H1 (cell line): Measurements from ENCODE around the gene LPP. TPM values are rescaled to one million over a fixed set of nuclear protein-coding genes. Genes with fewer than 3 reads are reported as not detected.

Source experiments
- CTCF ChIA-PET: fragments of 300-600 bp; sonication (Branson Sonifier 250); formaldehyde crosslinking; loops from one replicate; lab custom pipeline; 2021; ENCODE audit not compliant: partially characterized antibody; lab: Charles Lee
- POLR2A ChIA-PET: fragments of 300-600 bp; sonication (Branson Sonifier 250); formaldehyde crosslinking; loops from one replicate; lab custom pipeline; 2021; ENCODE audit warnings: inconsistent platforms; ENCODE audit not compliant: partially characterized antibody; lab: Charles Lee
- DNase-seq, 2 experiments: peaks; one replicate each; pipeline versions ENCODE4 v3.0.0 to v3.0.0-alpha.2; 2010 to 2022; ENCODE audit warnings: low spot score in 2 of 2, low read depth in 1 of 2, mixed read lengths in 1 of 2
- FAIRE-seq: peaks from 2 replicates; lab custom pipeline; 2011; peaks lifted over from hg19 to GRCh38; lab: Jason Lieb, UNC
- H2AFZ ChIP-seq: 2 replicates; pipeline ENCODE4 v1.8.1; 2012; ENCODE audit warnings: low read length, inconsistent platforms
- H2AK5ac ChIP-seq: 2 replicates; pipeline ENCODE4 v1.6.1; 2013; ENCODE audit warnings: low read depth, low read length
- H2BK120ac ChIP-seq: replicated peaks from 2 replicates; pipeline ENCODE3; 2013; ENCODE audit warnings: low read depth, low read length, inconsistent platforms
- H2BK12ac ChIP-seq: 2 replicates; pipeline ENCODE4 v1.6.1; 2013; ENCODE audit warnings: low read depth, low read length
- H2BK15ac ChIP-seq: 2 replicates; pipeline ENCODE4 v1.6.1; 2013; ENCODE audit warnings: low read length
- H2BK20ac ChIP-seq: 2 replicates; pipeline ENCODE4 v1.6.1; 2013; ENCODE audit warnings: low read length
- H2BK5ac ChIP-seq: 2 replicates; pipeline ENCODE4 v1.6.1; 2013; ENCODE audit warnings: low read depth, low read length
- H3K14ac ChIP-seq: 2 replicates; pipeline ENCODE4 v1.6.1; 2013; ENCODE audit warnings: inconsistent platforms; ENCODE audit not compliant: insufficient read length
- H3K18ac ChIP-seq: 2 replicates; pipeline ENCODE4 v1.6.1; 2013; ENCODE audit warnings: low read length; ENCODE audit errors: extremely low read depth
- H3K23ac ChIP-seq: 2 replicates; pipeline ENCODE4 v1.6.1; 2013; ENCODE audit warnings: inconsistent platforms; ENCODE audit not compliant: insufficient read length
- H3K23me2 ChIP-seq: 2 replicates; pipeline ENCODE4 v1.6.1; 2013; ENCODE audit warnings: low read depth, low read length
- H3K27ac ChIP-seq: 2 replicates; pipeline ENCODE4 v1.6.1; 2011; ENCODE audit warnings: low read depth, low read length, inconsistent platforms
- H3K27me3 ChIP-seq, 4 experiments: replicated peaks in 1 of 4; 1 replicate in 1 of 4; 2 replicates in 3 of 4; pipeline versions ENCODE4 v1.6.1 to v1.8.1; 2011 to 2013; ENCODE audit warnings: low read length in 3 of 4, mild to moderate bottlenecking in 3 of 4, inconsistent platforms in 2 of 4, mixed read lengths in 2 of 4, moderate library complexity in 1 of 4; ENCODE audit not compliant: control insufficient read depth in 3 of 4, insufficient read depth in 3 of 4; ENCODE audit errors: extremely low read depth in 1 of 4
- H3K36me3 ChIP-seq, 4 experiments: 2 replicates each; pipeline versions ENCODE4 v1.6.1 to v1.8.1; 2011 to 2013; ENCODE audit warnings: mild to moderate bottlenecking in 4 of 4, low read length in 3 of 4, moderate library complexity in 2 of 4, control low read depth in 1 of 4, inconsistent platforms in 1 of 4; ENCODE audit not compliant: insufficient read depth in 4 of 4, control insufficient read depth in 2 of 4
- H3K4ac ChIP-seq: replicated peaks from 2 replicates; pipeline ENCODE3; 2013; ENCODE audit warnings: low read length, low read depth, mixed read lengths, inconsistent platforms; ENCODE audit not compliant: insufficient read length
- H3K4me1 ChIP-seq, 4 experiments: replicated peaks in 1 of 4; 1 replicate in 1 of 4; 2 replicates in 3 of 4; pipeline versions ENCODE4 v1.6.1 to v1.8.1; 2011 to 2013; ENCODE audit warnings: low read length in 3 of 4, inconsistent platforms in 2 of 4, mixed read lengths in 1 of 4; ENCODE audit not compliant: insufficient read depth in 4 of 4, control insufficient read depth in 3 of 4
- H3K4me2 ChIP-seq, 2 experiments: 2 replicates each; pipeline versions ENCODE4 v1.6.1 to v1.8.1; 2011 to 2013; ENCODE audit warnings: low read depth in 2 of 2, low read length in 2 of 2, control low read depth in 1 of 2, inconsistent platforms in 1 of 2, mild to moderate bottlenecking in 1 of 2; ENCODE audit not compliant: insufficient read depth in 1 of 2
- H3K4me3 ChIP-seq, 4 experiments: fragments of 200-600, 300-600 bp in 1 of 4; sonication (generic), shearing (Covaris generic), sonication (Bioruptor Twin) in 1 of 4; 2 replicates each; pipeline versions ENCODE4 v1.5.1 to v1.8.1; 2011 to 2016; ENCODE audit warnings: low read length in 4 of 4, low read depth in 3 of 4, control low read depth in 2 of 4, inconsistent platforms in 2 of 4, mild to moderate bottlenecking in 2 of 4, mixed read lengths in 1 of 4, moderate library complexity in 1 of 4; ENCODE audit not compliant: insufficient read depth in 2 of 4; ENCODE audit errors: extremely low read depth in 1 of 4
- H3K56ac ChIP-seq: replicated peaks from 2 replicates; pipeline ENCODE3; 2013; ENCODE audit warnings: low read depth, mild to moderate bottlenecking, mixed read lengths, low read length, inconsistent platforms; ENCODE audit not compliant: insufficient read length
- H3K79me1 ChIP-seq: 2 replicates; pipeline ENCODE4 v1.6.1; 2013; ENCODE audit warnings: low read depth, low read length, control low read depth
- H3K79me2 ChIP-seq, 2 experiments: 2 replicates each; pipeline versions ENCODE4 v1.6.1 to v1.8.1; 2012 to 2013; ENCODE audit warnings: low read length in 2 of 2, mild to moderate bottlenecking in 2 of 2, inconsistent platforms in 1 of 2; ENCODE audit not compliant: insufficient read depth in 2 of 2, control insufficient read depth in 1 of 2
- H3K9ac ChIP-seq, 4 experiments: replicated peaks in 1 of 4; 1 replicate in 1 of 4; 2 replicates in 3 of 4; pipeline versions ENCODE4 v1.6.1 to v1.8.1; 2011 to 2013; ENCODE audit warnings: low read depth in 3 of 4, low read length in 3 of 4, control low read depth in 2 of 4, mild to moderate bottlenecking in 2 of 4, moderate library complexity in 2 of 4, inconsistent platforms in 1 of 4; ENCODE audit errors: extremely low read depth in 1 of 4
- H3K9me3 ChIP-seq, 2 experiments: 2 replicates each; pipeline versions ENCODE4 v1.6.1 to v1.8.1; 2012 to 2013; ENCODE audit warnings: mild to moderate bottlenecking in 2 of 2, moderate library complexity in 2 of 2, control low read depth in 1 of 2, inconsistent platforms in 1 of 2, low read depth in 1 of 2, low read length in 1 of 2, mixed read lengths in 1 of 2; ENCODE audit not compliant: insufficient read depth in 2 of 2
- H4K20me1 ChIP-seq, 2 experiments: replicated peaks in 1 of 2; 2 replicates each; pipeline versions ENCODE3 to v1.8.1; 2011 to 2013; ENCODE audit warnings: inconsistent platforms in 2 of 2, low read length in 2 of 2, mild to moderate bottlenecking in 1 of 2; ENCODE audit not compliant: insufficient read depth in 2 of 2, control insufficient read depth in 1 of 2
- H4K5ac ChIP-seq: 2 replicates; pipeline ENCODE4 v1.6.1; 2013; ENCODE audit warnings: low read length, low read depth, mixed read lengths, inconsistent platforms; ENCODE audit not compliant: insufficient read length
- H4K8ac ChIP-seq: 2 replicates; pipeline ENCODE4 v1.8.0; 2013; ENCODE audit warnings: mild to moderate bottlenecking, moderate library complexity, low read length, inconsistent platforms; ENCODE audit not compliant: insufficient read depth; ENCODE audit errors: extremely low read depth
- H4K91ac ChIP-seq: replicated peaks from 2 replicates; pipeline ENCODE3; 2013; ENCODE audit warnings: low read length, mixed read lengths, inconsistent platforms; ENCODE audit not compliant: insufficient read length
- BCL11A ChIP-seq, 2 experiments: IDR thresholded peaks; one replicate each; pipeline ENCODE4 v1.6.1; 2011; ENCODE audit warnings: low read depth in 2 of 2, low read length in 2 of 2, mild to moderate bottlenecking in 2 of 2
- SP4 ChIP-seq: IDR thresholded peaks from 2 replicates; pipeline ENCODE4 v1.6.1; 2012; ENCODE audit warnings: low read length, inconsistent platforms
- WGBS, 2 experiments: shearing (Covaris generic) in 1 of 2; methylation state at CpG; one replicate each; pipeline versions ENCODE4 v1.1.6 to v1.1.7; 2013 to 2015; ENCODE audit warnings: low lambda C conversion rate in 2 of 2, mixed read lengths in 2 of 2, inconsistent platforms in 1 of 2, low coverage in 1 of 2, missing lambda C conversion rate in 1 of 2; ENCODE audit not compliant: insufficient replicate concordance in 2 of 2, insufficient coverage in 1 of 2, insufficient read length in 1 of 2; ENCODE audit errors: extremely low coverage in 1 of 2, missing lambda C conversion rate in 1 of 2; 5-methylcytosine and 5-hydroxymethylcytosine counted together
- polyA plus RNA-seq, 7 experiments: library from polyadenylated mRNA; depleted of rRNA in 3 of 7; stranded (reverse) in 5 of 7; unstranded in 2 of 7; fragments of >200 nt in 5 of 7; fragments of 200-250 nt in 2 of 7; gene quantifications; 1 replicate in 5 of 7; 2 replicates in 1 of 7; 4 replicates in 1 of 7; pipeline versions ENCODE4 v1.2.1 to v1.2.3, GENCODE V29; 2011 to 2013; ENCODE audit warnings: missing spikeins in 2 of 7, mixed read lengths in 2 of 7
- total RNA-seq: library from RNA; stranded (reverse); fragmentation: NEBNext Ultra II Directional; extraction: Animal tissue kit (Norgen Biotek cat#: 25700); gene quantifications from 2 replicates; pipeline ENCODE4 v1.2.1, GENCODE V29; 2021

Gene LPP
- total and polyA plus RNA-seq, 2 of the 8 experiments (the other 6 are each of a cell fraction or from before 2014, with no cell fraction given) = 10.0 to 53.3 TPM

DNA sequence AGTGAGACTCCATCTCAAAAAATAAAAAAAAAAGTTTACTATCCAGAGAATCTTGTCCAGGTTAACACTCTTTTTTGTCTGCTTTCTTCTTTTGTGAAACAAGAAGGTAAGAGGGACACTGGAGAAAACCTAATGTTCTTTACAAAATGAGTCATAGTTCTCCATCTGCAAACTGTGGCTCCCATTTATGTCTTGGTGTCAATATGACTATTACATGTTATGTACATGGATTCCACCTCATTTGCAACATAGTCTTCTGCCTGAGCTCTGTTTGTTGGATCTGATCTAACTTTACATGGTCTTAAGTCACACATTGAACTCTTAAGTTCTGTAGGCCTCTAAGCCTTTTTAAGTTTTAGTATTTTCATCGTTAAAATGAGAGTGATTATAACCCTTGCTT lies 596.7 kb downstream of the LPP start:
- Histone ChIP-seq H2BK5ac (no peak overlapping the region), H3K23me2 (no peaks in the 10 kb centered on the region), H3K9me3 (no peaks in the 10 kb centered on the region), H4K8ac (no peak overlapping the region), H3K14ac (no peak overlapping the region), H3K79me2 (no peaks in the 10 kb centered on the region), H2BK20ac (no peak overlapping the region), H4K20me1 (no peaks in the 10 kb centered on the region), H2BK15ac (no peak overlapping the region), H3K36me3 (no peaks in the 10 kb centered on the region), H4K5ac (no peak overlapping the region), H2AK5ac (no peak overlapping the region), H3K27me3 (no peaks in the 10 kb centered on the region), H2BK12ac (no peak overlapping the region), H4K91ac (no peak overlapping the region), H3K18ac (no peak overlapping the region), H3K56ac (no peak overlapping the region), H3K4me3 (no peak overlapping the region), H3K4me2 (no peak overlapping the region), H3K4ac (no peak overlapping the region), H3K79me1 (no peaks in the 10 kb centered on the region), H3K23ac (no peak overlapping the region), H3K9ac (no peak overlapping the region), H2AFZ (no peak overlapping the region), H3K27ac (no peak overlapping the region), H3K4me1 (peaks cover 0 to 2% (median 0%) of the 10 kb centered on the region in 4 experiments; a peak in 1 of 7 replicates), H2BK120ac (no peak overlapping the region)
- no peak for FAIRE-seq
- WGBS, 2 experiments = 100% methylated on average over 1 of the region's 1 CpG; no CpG with 5 or more reads in 1 of the 2 experiments
- DNase-seq = no peak
- CTCF ChIA-PET = interaction anchor here (0.6 to 1.7 kb wide), 5 partner anchors 8 to 513 kb away, joined by 3 to 4 read pairs (median 3); no protein-coding TSS in a partner anchor
- POLR2A ChIA-PET = no interaction called here
- TF ChIP-seq SP4 (no peak), BCL11A (IDR thresholded peaks at IDR 0.05; ENCODE audit: low read depth in 2 of 2, low read length in 2 of 2) (no peak)
